ENCODE data around the gene MYO1A.
"Not testable (repeated sequence)": the region's sequence is repeated elsewhere in the genome, so short reads cannot be mapped to it uniquely, and the experiment has no call there.

MYO1A gene

DNA sequence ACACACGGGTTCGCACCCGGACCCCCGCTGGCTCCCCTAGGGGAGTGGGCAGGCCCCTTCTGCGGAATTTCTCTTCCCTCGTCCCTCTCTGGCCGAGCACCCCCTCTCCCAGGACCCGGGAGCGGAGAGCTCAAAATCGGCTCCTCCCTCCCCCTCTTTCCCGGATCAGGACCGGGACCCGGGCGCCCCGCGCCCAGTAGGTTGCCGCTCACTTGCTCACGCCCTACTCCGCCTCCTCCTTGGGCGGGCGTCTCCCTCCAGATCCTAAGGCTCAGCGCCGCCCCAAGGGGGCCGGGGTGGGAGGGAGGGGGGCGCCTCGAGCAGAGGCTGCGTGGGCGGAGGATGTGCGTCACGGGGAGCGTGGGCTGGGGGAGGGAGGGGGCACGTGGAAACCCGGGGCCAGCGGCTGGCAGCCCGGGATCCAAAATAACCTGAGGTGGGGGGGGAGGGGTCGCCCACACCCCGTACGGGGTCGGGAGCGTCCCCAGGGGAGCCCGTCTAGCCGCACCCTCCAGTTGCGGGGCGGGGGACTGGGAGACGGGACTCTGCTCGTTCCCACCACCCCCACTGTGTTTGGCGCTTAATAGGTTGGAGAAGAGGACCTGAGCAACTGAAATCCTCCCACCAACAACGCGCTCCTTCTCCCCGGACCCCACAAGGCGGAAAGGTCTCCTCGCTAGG lies 37.2 kb upstream of the MYO1A start:
- peak; percentile 91 for DNase-seq

DNA sequence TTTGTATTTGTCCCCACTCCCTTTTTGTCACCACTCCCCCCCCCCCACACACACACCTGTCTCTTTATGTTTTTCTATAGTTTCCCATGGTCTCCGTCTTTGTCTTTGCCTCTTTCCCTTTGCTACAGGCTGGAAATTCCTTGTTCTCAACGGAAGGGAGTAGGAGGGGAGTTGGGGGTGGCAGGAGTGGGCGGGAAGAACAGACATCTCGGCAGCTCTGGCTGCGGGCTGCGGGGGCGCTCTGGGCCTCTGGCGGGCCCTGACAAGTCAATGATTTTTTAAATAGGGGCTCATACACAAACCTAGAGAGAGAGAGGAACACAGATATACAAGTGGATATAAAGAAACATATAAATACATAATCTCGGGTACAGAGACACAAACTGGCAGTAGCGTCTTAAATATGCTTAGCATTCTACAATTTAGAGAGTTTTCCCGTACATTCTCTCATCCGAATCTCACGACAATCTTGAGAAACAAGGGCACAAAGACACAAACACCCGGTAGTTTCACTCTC lies 36.6 kb upstream of the MYO1A start:
- DNase-seq: peak; percentile 37

DNA sequence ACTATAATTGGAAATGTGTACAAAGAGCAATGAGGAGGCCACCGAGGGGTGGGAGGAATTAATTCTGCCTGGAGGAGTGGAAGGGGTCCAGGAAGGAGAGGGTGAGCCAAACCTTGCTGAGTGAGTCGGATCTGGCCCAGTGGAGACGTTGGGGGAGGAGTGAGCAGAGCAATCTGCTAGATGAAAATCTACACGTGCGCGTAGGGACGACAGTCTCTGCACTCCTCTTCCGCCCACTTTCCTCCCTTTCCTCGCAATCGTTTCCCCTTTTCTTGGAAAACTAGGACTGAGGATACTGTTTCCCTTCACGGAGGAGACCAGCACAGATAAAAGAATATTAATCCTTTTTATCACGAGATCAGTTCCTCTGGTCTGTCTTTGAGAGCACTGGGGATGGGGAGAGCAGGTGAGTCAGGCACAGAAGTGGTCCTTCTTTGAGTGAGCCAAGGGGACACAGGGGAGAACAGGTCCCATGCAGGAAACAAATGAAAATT lies 36.1 kb upstream of the MYO1A start:
- DNase-seq: peak; percentile 43

DNA sequence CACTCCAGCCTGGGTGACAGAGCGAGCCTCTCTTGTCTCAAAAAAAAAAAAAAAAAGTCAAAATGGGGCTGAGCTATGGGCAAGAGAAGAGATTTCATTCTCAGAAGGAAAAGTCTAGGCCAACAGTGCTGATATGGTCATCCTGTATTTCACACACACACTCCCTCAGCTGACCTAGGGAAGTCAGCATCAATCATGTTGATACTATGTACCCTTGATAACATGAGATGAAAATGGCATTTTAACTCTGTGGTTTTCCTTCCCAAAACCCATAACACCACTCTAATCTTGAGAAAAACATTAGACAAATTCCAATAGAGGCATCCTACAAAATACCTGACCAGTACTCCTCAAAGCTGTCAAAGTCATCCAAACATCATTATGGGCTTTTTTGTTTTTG lies 30.9 kb upstream of the MYO1A start:
- no peak for DNase-seq

DNA sequence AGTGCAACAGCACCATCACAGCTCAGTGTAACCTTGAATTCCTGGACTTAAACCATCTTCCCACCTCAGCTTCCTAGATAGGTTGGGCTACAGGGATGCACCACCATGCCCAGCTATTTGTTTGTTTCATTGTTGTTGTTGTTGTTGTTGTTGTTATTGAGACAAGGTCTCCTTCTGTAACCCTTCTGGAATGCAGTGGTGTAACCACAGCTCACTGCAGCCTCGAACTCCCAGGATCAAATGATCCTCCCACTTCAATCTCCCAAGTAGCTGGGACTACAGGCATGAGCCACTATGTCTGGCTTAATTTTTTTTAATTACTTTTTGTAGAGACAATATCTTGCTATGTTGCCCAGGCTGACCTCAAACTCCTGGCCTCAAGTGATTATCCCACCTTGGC lies 29.9 kb upstream of the MYO1A start:
- DNase-seq: no peak

DNA sequence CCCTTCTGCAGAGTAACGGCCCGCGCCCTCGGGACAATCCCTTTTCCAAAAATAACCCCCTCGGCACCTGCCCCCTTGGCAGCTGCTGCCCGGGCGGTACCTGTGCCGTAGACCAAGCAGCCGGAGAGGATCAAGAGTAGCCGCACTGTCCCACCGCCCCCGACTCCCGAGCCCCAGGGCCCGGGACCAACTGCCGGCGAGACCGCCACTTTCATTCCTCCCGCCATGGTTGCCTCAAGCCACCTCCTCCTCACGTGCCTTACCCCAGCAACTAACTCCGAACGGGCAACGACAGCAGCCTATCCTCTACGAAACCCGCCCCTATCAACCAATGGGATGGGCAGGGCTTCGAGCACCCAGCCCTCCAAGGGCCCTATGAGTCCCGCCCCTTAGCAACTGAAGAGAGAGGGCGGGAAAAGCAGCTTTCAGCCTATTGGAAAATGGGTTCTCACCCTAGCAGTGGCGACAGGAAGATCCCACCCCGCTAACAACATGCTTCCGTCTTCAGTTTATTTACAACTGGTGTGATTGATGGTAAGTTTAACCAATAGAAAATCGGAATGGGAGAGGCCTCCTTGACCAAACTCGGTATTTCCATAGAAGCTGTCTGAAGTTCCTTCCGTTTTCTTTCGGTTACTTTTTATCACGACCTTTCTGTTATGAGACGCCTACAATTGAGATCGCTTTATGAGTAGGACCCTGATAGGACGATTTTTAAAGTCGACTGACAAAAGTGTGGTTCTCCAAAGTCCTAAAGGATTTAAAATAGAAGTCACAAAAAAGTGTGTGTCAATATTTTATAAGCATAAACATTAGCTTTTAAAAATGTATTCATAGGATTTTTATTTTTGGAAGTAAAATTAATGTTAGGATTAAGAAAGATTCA lies 28.8 kb upstream of the MYO1A start, which contains the start of gene NEMP1:
Gene NEMP1, minus strand, starts transcription at position 273 of the 886 bp plus-strand sequence. Its CDS starts 46 bp downstream, at position 227.
- DNase-seq: peak; percentile 98

DNA sequence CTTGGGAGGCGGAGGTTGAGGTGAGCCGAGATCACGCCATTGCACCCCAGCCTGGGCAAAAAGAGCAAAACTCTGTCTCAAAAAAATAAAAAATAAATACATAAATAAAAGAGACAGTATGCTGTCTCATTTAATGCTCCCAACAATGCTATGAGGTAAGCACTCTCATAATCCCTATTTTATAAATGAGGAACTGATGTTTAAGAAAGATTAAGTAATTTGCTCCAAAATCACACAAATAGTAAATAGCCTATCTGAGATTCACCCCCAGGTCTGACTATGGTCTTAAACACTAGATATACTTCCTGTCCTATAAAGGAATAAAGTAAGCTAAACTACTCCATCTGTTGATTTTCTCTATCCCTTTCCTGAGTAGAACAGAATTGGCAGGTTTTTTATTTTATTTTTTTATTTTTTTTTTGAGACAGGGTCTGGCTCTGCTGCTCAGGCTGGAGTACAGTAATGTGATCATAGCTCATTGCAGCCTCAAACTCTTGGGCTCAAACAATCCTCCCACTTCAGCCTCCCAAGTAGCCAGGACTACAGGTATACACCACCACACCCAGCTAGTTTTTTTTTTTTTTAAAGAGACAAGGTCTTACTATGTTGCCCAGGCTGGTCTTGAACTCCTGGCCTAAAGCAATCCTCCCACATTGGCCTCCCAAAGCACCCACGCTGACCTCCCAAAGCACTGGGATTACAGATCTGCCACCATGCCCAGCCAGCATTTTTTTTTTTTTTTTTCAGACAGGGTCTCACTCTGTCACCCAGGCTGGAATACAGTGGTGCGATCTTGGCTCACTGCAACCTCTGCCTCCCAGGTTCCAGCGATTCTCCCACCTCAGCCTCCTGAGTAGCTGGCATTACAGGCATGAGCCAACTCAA lies 23.9 kb upstream of the MYO1A start:
- DNase-seq: not testable (repeated sequence)

- DNase-seq: no peak
These were observed 22.7 kb upstream of the MYO1A start for GRCh38 chr12:57072661-57073060.

GRCh38 chr12:57069523-57069922 lies 19.6 kb upstream of the MYO1A start:
- peak; percentile 51 for DNase-seq

DNA sequence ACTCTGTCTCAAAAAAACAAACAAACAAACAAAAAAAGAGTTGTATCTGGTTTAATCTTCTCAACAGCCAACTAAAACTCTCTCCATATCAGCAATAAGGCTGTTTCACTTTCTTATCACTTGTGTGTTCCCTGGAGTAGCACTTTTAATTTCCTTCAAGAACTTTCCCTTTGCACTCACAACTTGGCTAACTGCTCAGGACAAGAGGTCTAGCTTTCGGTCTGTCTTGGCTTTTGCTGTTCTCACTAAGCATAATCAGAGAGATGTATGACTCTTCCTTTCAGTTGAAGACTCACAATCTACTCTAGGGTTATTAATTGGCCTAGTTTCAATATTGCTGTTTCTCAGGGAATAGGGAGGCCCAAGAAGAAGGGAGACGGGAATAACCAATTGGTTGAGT lies 16.3 kb upstream of the MYO1A start:
- peak; percentile 15 for DNase-seq

- peak; percentile 57 for DNase-seq
These were observed 14.2 kb upstream of the MYO1A start for GRCh38 chr12:57063991-57064685.

GRCh38 chr12:57058454-57058853 lies 8.5 kb upstream of the MYO1A start:
- no peak for DNase-seq

DNA sequence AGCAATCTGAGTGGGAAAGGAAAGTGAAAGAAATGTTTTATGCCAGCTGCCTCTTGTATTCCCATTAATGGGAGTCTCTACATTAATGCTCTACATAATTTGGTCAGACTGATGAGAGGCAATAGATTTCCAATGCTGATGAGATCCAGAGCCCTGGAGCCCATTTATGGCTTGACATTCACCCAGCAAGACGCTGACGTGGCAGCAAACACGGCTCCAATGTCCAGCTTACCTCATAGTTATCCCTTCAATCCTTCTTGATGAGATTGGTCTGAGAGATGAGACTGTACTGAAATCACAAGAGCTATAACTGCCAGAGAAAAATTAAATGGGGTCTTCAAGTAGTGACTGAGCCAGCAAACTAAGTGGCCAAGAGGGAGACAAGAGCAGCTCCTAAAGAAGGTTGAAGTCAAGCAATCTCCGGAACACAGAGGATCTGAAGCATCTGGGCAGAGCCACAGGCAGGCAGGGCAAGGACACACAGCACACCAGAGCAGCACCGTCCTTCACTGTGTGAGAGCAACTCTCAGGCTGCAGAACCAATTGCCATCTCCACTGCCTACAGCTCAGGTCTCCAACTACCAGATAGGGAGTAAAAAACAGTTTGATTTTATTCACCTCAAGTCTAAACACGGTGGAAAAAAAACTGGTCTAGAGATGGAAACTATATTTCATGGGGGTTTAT lies 7.3 kb upstream of the MYO1A start:
- no peak for DNase-seq

- no peak for DNase-seq
These were observed 5.9 kb upstream of the MYO1A start for GRCh38 chr12:57055824-57056223.

GRCh38 chr12:57053901-57054300 lies 4.0 kb upstream of the MYO1A start:
- DNase-seq: not testable (repeated sequence)

DNA sequence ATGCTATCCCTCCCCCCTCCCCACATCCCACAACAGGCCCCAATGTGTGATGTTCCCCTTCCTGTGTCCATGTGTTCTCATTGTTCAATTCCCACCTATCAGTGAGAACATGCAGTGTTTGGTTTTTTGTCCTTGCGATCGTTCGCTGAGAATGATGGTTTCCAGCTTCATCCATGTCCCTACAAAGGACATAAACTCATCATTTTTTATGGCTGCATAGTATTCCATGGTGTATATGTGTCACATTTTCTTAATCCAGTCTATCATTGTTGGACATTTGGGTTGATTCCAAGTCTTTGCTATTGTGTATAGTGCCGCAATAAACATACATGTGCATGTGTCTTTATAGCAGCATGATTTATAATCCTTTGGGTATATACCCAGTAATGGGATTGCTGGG lies 3.2 kb upstream of the MYO1A start:
- DNase-seq: not testable (repeated sequence)

- DNase-seq: no peak
These were observed 1.1 kb upstream of the MYO1A start for GRCh38 chr12:57051011-57051410.

- no peak for DNase-seq
These were observed 846 bp downstream of the MYO1A start for GRCh38 chr12:57049119-57049446.

DNA sequence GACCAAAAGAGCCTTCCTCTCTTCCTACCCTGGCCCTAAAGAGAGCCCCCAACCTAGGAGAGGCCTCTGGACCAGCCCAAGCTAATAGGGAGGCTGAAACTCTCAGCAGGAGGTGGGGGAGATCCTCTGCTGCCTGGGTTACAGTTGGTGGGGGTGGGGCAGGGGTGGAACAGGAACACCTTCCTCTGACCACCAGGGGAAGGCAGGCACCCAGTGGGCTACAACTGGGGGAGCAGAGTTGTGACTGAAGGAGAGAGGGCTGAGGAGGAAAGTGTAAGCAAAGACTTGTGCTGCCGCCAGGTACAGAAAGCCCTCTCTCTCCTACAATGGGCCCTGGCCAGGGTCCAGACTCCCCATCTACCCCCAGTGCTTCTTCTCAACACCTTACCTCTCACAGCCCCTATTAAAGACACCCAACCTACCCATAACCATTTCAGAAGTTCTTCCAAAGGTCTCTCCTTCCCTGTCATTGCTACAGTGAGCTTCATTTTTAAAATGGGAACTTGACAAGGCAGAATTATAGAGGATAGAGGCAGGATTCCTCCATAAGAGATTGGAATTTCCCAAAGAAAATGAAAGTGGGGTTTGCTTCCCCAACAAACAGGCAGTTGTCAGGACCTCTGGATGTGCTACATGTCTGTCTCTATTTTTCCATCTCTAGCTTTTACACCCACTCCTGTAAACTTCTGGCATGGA lies 1.4 kb downstream of the MYO1A start:
- DNase-seq: no peak

- DNase-seq: no peak
These were observed 1.9 kb downstream of the MYO1A start for GRCh38 chr12:57047981-57048380.
